ENCODE measurements around the gene BDKRB2. TPM values are rescaled to one million over a fixed set of nuclear protein-coding genes. Genes with fewer than 3 reads are reported as not detected.
A peak's percentile ranks its signal among the peaks of the same experiment; 100 is the strongest.

The BDKRB2 gene
- total RNA-seq, 1 experiment from 2014 or later, result 0.49 TPM

- TF ChIP-seq CBX3 (IDR thresholded peaks at IDR 0.05; ENCODE audit: low read depth) (no peak), CEBPB (IDR thresholded peaks at IDR 0.05; ENCODE audit: low read depth) (no peak), POLR2AphosphoS5 (IDR thresholded peaks at IDR 0.05; ENCODE audit: low read depth, low read length) (no peak)
Measured at GRCh38 chr14:96252323-96252998, 47.8 kb downstream of the BDKRB2 start (continued).

DNA sequence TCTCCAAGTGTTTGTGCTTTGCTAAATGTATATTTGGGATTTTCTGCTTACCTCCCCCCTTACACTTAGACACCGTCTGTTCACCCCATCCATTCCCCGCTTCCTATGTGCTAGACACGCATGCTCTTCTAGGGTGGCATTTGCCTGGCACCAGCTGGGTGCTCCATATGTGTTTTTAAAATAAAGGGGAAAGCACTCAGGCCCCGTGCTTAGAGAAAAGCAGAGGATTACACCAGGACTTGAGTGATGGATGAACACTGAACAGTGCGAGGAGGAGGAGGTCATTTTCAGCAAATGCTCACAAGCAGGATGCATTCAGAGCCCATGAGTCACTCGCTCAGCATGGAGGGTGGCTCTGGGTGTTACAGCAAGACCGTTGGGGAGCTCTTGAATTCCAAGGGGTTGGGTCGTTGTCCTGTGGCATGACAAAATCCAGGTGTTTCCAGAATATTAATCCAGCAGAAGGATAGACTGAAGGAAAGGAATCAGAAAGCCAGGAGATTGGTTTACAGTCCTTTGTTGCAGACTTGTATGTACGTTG lies 48.4 kb downstream of the BDKRB2 start:
- no peaks in the 10 kb centered on the region for H3K36me3 ChIP-seq (ENCODE audit: control insufficient read depth in 1 of 2, insufficient read depth in 2 of 2, low read length in 2 of 2)
- no peaks in the 10 kb centered on the region for H3K9me2 ChIP-seq (ENCODE audit: insufficient read depth)
- H3K9ac ChIP-seq (ENCODE audit: low read length), result no peak overlapping the region
- ChIA-PET POLR2A (no interaction called here), CTCF (no interaction called here), RAD21 (ENCODE audit: low non-redundant PET in 1 of 2, low total read pairs in 2 of 2, uncharacterized antibody in 2 of 2, unreplicated experiment in 2 of 2) (no interaction called here)
- intact Hi-C loops (cut with micrococcal nuclease), result no loop called here
- H2AFZ ChIP-seq (ENCODE audit: low read depth, low read length, poor library complexity, severe bottlenecking), result no peak overlapping the region
- H3K79me2 ChIP-seq (ENCODE audit: insufficient read depth, low read length), result no peaks in the 10 kb centered on the region
- DNase-seq (ENCODE audit: low read depth, low spot score), result no peak
- peak overlapping the region; percentile 42 for H3K4me2 ChIP-seq (ENCODE audit: low read length)
- H4K20me1 ChIP-seq (ENCODE audit: insufficient read depth), result no peaks in the 10 kb centered on the region
- peaks cover 22% of the 10 kb centered on the region for H3K27me3 ChIP-seq (ENCODE audit: insufficient read depth, low read length)
- no peak overlapping the region for H3K27ac ChIP-seq (ENCODE audit: low read depth, low read length)
- H3K4me1 ChIP-seq (ENCODE audit: control insufficient read depth in 1 of 2, insufficient read depth in 2 of 2, low read length in 2 of 2), result peaks cover 0 to 8% of the 10 kb centered on the region in 2 experiments; a peak in 1 of 4 replicates
- ATAC-seq, result peak; percentile 65; the same call in 1 of the 2 replicates
- no peaks in the 10 kb centered on the region for H3K9me3 ChIP-seq (ENCODE audit: control insufficient read depth in 1 of 2, insufficient read depth in 1 of 2, low read depth in 1 of 2, low read length in 2 of 2)
- BruUV-seq (replicated peaks), result no TSS peak
- H3K4me3 ChIP-seq (replicated peaks in 1 of 2; ENCODE audit: low read depth in 1 of 2, low read length in 2 of 2), result no peak overlapping the region
- no peak for TF ChIP-seq JUND (IDR thresholded peaks at IDR 0.05)
- no peak for TF ChIP-seq RAD21 (IDR thresholded peaks at IDR 0.05; ENCODE audit: low read depth)
- TF ChIP-seq, protein P1, sequence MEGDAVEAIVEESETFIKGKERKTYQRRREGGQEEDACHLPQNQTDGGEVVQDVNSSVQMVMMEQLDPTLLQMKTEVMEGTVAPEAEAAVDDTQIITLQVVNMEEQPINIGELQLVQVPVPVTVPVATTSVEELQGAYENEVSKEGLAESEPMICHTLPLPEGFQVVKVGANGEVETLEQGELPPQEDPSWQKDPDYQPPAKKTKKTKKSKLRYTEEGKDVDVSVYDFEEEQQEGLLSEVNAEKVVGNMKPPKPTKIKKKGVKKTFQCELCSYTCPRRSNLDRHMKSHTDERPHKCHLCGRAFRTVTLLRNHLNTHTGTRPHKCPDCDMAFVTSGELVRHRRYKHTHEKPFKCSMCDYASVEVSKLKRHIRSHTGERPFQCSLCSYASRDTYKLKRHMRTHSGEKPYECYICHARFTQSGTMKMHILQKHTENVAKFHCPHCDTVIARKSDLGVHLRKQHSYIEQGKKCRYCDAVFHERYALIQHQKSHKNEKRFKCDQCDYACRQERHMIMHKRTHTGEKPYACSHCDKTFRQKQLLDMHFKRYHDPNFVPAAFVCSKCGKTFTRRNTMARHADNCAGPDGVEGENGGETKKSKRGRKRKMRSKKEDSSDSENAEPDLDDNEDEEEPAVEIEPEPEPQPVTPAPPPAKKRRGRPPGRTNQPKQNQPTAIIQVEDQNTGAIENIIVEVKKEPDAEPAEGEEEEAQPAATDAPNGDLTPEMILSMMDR (IDR thresholded peaks at IDR 0.05 in 2 of 3, conservative IDR thresholded peaks at IDR 0.05 in 1 of 3; ENCODE audit: borderline replicate concordance in 1 of 3, insufficient read depth in 1 of 3, low read depth in 2 of 3, low read length in 2 of 3), result no peak
- no peak for TF ChIP-seq YY1 (IDR thresholded peaks at IDR 0.05; ENCODE audit: extremely low read depth, insufficient replicate concordance, low read depth, low read length)
- TF ChIP-seq POLR2A (IDR thresholded peaks at IDR 0.05; ENCODE audit: borderline replicate concordance, extremely low read depth, insufficient read depth, insufficient read length), result no peak
- TF ChIP-seq EZH2 (IDR thresholded peaks at IDR 0.05), result no peak

All from HCT116 (cell line).